Ramos (cell line): ENCODE data around the gene WSCD1.

Source experiments
- in situ Hi-C: fragments of 300-500 bp; cut with MboI; formaldehyde crosslinking; loops from one replicate; pipeline ENCODE4 v1.14.3; 2022; ENCODE audit warnings: low sequenced_read_pairs; ENCODE audit not compliant: unreplicated experiment

Gene WSCD1

DNA sequence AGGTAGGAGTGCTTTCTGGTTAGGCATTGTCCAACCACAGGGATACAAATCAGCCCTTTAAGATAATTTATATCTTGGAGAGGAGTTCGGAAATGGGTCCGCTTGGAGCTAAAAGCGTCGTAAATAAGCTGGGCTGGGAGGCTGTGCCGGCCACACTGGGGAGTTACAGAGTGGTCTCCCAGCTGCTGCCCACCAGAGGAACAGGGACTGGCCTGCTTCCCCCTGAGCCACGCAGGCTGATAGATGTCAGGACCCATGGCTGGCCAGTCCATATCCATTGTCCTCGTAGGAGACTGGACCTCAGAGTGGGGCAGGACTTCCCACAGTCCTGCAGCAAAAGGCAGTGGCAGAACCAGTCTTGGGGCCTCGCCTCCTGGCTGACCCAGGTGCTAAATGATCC is 12.6 kb upstream of the WSCD1 start:
- in situ Hi-C loops, result no loop called here

DNA sequence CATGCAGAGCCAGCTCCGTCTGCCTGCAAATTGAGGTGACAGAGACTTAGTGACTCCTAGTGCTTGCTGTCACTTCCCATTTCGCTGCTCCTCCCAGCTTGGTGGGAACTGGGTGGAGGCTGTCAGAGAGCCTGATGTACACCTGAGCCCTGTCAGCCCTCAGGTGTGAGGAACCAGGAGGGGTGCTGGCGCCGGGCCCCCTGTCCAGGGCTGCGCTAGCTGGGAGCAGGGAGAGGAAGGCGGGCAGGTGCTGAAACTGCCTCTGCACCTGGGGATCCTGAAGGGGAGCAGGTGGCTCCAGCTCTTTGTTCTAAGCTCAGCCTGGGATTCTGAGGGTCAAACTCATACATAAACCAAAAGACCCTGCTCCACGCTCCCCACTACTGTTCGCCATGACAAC is 10.8 kb upstream of the WSCD1 start:
- in situ Hi-C loops, result no loop called here

DNA sequence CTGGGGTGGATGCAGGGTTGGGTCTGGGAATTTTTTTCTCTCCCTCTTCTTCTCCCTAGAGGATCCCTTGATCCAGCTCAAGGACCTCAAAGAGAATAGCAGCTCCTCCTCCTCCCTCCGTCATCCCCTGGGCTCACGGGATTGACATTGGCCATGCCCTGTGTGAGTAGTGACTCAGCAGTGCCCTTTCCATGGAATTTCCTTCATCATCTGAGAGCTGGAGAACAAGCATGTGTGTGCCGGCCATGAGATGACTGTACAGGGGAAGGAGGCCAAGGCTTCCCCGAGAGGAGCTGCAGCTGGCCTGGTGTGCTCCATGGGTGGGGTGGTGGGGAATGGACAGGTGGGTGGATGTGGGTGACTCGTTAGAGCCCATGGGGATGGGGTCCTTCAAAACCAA is 8.9 kb upstream of the WSCD1 start:
- in situ Hi-C loops, result no loop called here

DNA sequence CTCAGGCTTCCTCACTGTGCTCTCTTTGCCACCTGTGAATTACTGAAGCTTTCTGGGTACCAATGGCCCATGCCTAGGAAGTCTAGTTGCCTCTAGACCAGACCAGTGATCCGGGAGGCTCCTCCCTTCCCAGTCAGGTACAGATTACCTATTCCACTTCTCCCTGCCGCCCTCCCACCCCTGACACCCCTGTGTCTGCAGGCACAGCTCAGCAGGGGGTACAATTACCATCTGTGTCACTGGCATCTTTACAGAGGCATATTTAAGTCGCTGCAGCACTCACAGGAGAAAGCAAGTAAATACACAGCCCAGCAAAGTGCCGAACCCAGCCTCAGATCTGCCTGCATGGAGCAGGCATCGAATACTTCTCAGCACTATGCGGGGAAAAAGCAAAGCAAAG is 5.3 kb upstream of the WSCD1 start:
- in situ Hi-C loops, result no loop called here

DNA sequence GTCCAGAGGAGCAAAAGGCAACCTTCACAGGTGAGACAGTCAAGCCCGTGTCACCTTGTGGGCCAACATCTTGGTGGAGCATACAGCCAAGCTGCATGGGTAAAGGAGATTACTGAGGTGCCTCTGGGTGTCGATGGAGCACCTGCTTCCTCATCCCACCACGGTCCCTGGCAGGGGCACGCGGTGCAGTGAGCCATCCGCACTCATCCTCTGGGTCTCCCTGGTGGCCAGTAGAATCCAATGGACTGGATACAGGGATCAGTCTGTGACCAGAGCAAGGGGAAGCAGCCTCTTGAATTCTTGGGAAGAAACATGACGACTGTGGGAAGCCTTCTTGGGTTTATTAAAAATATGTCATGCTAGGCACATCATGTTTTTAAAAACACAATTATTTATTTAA is 4.8 kb upstream of the WSCD1 start:
- in situ Hi-C loops, result no loop called here

DNA sequence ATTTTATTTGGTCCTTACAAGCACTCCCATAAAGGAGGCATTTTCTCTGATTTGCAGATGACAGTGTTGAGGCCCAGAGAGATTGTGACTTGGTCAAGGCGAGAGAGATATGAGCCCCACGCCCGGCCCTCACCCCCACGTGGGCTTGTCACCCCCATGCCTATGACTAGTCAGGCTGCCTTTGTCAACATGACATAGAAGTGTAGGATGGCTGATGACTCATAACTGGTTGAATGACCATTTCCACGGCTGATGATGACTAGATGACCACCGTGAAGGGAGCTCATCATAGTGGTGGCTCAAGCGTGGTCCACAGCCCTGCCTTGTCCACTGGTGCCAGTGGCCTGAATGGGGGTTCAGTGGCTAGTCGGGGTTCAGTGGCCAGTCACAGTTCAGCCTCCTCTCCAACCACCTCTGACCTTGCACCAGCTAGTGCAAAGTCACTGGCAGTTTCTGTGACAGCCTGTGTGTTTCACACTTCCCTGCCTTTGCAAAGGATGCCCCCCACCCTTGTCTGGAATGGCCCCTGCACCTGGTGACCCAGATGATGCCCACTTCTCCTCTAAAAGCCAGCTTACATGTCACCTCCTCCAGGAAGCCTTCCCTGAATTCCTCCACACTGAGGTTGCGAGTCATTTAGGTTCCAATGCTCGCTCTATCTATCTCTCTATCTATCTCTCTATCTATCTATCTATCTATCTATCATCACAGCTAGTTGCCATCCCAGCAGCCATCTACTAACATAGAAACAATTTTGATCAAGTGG is 3.8 kb upstream of the WSCD1 start:
- in situ Hi-C loops, result no loop called here

DNA sequence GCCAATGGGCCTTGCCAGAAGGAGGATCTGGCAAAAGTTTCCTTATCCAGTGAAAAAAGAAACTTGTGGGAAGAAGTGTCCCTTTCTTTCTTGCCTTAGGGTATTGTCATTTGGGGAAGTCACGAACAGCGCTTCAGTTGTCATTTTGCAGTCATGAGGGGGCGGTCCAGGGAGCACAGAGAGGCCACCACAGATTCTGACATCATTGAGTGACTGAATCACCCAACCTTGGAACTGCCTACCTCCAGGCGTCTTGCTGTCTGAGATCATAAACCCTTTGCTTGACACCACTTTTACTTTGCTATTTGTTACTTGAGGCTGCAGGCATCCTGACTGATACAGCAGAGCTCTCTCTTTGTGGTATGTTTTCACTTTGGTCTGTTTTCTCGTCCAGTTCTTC is 3.1 kb upstream of the WSCD1 start:
- in situ Hi-C loops, result no loop called here

DNA sequence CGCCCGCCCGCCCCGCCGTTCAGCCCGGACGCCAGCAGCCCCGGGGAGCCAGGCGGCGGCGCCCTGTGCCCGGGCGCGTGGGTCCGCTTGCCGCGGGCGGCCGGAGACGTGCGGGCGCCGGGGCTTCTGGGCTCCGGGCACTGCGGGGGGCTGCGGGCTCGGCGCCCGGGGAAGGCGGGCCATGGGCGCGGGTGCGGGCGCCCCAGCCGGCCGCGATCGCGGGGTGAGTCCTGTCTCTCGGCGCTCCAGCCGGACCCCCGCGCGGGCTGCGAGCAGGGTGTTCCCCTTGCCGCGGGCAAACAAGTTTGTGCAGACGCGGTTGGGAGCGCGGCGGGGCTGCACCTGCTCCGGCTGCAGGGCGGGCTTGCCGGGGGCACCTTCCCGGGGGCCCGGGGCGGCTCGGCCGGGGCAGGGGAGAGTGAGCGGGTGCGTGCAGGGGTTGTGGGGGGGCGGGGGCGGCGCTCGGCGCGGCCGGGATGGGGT is 292 bp downstream of the WSCD1 start:
- in situ Hi-C loops, result no loop called here

DNA sequence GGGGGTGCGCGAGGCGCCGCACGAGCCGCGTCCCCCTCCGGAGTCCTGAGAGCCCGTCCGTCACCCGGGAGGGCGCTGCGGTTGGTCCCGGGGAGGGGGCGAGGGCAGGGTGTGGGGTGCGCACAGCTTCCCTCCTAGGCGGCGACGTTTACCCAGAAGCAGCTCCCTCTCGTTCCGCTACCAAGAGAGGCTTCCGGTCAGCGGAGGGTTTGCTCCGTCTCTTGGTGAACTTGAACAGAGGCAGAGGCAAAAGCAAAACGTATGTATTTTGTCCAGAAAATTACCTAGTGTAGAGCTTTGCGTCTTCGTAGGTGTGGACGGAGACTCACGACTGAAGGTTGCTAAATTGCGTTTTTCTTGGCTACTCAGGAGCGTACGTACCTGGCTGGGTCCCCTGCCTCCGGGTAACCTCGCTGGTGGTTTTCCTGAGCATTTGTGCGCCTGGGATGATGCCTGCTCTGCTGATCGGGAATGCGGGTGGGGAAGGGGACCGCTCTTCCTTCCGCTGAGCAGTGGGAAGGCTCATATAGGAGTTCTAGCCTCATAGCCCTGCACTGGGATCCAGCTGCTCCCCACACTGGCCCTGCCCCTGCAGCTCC is 833 bp downstream of the WSCD1 start:
- in situ Hi-C loops, result no loop called here

DNA sequence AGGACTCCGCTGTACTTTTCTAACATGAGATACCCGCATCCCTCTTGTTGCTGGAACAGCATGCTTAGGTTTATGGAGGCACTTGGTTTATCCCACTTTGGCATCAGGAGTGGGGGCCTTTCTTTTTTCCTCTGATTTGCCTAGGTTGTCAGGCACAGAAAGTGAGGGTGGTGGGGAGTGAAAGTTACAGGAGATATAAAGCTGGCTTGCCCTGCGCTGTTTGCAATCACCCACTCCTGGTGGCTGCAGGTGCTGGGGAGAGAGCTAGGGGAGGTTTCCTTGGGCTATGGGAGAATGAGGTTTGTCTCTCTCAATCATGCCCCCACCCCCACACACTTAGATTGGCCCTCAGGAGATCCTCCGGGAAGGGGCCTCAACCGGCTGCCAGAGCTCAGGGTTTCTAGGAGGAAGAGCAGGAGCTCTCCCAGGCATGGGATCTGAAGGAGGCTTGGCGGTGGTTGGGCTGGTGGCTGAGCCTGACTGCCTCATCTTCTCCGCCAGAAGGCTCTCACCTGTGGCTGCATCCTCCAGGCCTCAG is 1.4 kb downstream of the WSCD1 start:
- in situ Hi-C loops, result no loop called here

DNA sequence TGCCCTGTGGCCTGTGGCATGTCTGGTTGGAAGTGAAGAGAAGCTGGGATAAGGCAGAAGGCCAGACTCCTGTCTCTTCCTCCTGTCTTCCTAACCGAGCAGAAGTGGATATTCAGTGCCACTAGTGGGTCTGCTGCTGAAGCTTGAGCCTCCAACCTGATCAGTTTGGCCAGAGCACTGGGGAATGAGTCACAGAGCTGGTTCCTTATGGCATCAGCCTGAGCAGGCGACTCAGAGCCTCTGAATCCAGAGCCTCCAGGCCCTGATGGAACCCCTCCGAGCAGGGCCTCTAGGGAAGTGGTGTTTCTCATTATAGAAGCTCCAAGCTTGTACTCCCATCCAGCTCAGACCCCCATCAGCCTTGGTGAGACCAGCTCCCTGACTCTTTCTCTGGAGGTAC is 2.0 kb downstream of the WSCD1 start:
- in situ Hi-C loops, result no loop called here

DNA sequence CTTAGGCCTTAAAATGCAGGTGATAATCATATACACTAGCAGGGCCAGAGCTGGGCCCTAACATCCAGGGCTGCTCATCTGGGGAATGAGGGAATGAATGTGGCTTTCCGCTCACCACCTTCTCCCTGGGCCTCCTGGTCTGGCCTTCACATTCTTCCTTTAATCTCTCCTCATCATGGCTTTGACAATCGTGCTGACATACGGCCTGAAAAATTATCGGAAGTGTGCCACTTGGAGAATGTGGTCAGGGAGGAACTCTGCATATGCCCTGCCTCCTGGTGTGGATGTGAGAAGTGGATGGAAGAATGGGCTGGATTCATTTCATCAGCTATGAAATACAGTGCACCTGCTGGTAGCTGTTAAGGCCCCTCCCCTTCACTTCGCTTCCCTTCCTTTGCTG is 2.4 kb downstream of the WSCD1 start:
- in situ Hi-C loops, result no loop called here

DNA sequence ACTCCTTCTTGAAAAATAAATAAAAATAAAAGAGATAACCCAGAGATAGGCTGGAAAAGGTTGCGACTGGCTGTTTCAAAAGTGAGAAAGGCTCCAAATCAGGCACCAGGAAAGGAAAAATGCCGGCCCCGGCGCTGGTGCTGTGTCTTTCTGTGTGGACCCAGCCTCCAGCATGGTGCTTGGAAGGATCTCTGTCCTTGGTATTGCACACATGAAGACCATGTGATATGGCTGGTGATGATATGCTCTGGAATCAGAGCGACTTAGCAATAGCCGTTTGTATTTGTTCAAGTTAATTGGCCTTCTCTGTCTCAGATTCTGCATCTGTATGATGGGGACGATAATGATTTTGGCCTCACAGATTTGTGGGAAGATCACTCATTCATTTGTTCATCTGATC is 3.4 kb downstream of the WSCD1 start:
- in situ Hi-C loops, result no loop called here

DNA sequence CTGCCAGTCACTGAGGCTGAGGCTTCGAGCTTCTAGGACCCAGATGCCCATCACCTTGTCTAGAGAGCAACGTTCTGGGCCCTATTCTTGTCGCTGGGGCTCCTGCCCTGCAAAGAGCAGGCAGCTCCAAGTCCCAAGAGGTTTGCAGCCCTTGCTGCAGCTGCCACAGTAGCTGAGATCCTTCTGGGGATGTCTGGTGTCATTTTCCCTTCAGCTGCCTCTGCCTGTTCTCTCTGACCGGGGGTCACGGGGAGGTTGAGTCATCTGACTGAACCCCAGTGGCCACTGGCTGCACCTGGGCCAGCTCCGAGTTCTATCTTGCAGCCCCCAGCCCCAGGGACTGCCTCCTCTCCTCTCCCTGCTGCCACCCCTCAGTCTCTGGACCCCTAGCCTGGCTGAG is 4.9 kb downstream of the WSCD1 start:
- in situ Hi-C loops, result no loop called here

DNA sequence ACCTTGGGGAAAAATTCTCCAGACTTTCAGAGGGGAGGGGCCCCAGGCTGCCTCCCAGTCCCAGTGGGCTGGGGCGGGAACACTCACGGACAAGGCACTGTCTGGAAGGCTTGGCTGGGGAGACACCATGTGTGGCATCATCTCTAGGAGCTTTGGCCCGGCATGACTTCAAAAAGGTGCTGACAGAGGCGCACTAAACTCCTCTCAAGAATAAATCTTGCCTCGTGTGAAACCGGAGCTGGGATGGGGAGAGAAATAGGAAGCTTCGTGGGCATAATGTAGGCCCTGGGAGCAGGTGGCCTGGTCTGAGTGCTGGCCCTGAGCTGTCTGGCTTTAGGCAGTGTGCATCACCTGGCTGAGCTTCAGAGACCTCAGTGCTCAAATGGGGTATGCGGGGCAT is 5.7 kb downstream of the WSCD1 start:
- in situ Hi-C loops, result no loop called here

DNA sequence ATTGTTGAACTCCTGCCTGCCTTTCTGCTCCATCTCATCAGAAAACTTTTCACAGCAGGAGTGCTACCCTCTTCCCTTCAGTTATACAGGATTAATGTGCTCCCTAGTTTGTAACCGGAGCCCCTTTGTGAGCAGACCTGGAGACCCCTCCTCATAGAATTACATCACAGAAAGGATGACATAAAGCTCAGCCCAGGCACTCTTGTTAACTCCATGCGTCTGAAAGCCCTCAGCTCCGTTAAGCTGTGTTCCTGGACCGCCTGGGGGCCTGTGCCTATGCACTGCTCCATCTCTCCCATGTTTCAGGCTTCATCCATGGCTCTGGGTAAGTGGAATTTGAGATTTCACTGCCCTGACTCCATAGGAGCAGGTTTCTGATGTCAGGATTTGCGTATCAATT is 7.6 kb downstream of the WSCD1 start:
- in situ Hi-C loops, result no loop called here

DNA sequence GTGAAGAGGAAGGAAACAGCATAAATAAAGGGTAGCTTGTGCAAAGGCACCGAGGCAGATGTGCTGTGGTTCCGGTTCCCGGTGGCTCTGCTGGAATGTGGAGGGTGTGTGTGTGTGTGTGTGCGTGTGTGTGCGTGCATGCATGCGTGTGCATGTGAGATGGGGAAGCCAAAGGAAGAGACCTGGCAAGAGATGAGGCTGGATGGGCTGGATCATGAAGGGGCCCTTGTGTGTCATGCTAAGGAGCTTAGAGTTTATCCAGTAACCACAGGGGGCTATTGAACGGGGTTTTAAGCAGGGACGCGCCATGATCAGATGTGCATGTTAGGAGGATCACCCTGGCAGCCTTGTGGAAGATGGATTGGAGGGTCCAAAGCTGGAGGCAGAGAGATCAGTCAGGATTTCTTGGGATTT is 8.3 kb downstream of the WSCD1 start:
- in situ Hi-C loops, result no loop called here

DNA sequence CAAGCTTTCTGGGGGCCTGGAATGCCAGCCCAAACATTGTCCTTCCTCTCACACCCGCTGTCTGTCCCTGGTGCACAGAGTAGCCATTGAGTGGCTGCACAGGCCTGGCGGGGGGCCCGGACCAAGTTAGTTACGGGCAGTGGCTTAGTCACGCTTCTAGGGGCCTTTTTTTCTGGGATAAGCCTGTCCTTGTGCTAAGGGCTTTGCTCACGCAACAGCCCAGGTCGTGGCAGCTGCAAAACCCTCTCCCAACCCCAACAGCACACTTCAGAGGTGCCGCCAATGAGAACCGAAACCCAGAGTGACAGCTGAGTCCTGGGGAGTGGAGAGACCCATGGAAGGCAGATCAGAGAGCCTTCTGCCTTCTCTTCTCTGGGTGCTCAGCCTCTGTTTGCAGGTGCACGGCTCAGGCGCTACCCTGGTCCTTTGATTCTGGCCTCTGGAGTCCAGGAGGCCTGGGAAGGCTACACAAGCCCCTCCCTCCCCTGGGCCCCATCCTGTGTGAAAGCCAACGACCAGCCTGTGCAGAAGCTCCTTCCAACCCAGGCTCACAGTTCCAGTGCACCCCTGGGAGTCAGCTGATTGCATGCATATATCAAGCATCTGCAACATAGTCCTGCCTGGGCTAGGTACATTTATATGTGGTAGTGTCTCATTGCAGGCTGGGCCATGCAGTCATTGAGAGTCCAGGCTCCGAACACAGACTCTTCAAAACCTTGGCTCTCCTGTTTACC is 9.1 kb downstream of the WSCD1 start:
- in situ Hi-C loops, result no loop called here

DNA sequence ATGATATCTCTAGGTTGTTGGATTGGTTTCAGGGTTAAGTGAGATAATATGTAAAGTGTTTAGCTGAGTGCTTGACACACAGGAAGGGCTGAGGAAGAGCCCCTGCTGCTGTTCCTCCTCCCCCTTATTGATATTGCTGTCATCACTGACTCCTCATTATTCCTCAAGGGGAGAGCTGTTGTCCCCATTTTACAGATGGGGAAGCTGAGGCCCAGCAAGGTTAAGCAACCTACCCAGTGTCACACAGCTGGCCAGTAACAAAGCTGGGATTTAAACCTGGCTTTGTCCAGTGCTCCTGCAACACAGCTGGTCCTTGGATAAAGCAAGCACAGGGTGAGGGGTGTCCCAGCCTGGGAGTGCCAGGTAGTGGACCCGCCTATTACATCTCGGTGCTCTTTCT is 9.8 kb downstream of the WSCD1 start:
- in situ Hi-C loops, result no loop called here

DNA sequence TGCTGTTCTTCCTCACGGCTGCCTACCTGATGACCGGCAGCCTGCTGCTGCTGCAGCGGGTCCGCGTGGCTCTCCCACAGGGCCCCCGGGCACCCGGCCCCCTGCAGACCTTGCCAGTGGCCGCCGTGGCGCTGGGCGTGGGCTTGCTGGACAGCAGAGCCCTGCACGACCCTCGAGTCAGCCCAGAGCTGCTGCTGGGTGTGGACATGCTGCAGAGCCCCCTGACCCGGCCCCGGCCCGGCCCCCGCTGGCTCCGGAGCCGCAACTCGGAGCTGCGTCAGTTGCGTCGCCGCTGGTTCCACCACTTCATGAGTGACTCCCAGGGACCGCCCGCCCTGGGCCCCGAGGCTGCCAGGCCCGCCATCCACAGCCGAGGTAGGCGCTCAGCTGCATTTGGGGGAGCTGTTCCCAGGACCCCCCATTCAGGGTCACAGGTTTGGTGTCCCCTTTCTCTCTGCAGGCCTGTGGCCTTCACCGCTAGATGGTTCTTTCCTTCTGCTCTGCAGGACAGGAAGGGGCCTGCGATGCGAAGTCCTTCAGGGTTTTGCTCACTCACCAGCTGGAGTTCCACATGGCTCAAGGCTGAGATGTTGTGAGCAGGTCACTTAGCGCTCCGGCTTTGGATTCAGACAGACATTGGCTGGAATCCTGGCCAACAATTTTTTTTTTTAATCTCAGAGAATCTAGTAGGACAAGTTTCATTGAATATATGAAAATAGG is 10.7 kb downstream of the WSCD1 start:
- in situ Hi-C loops, result no loop called here

DNA sequence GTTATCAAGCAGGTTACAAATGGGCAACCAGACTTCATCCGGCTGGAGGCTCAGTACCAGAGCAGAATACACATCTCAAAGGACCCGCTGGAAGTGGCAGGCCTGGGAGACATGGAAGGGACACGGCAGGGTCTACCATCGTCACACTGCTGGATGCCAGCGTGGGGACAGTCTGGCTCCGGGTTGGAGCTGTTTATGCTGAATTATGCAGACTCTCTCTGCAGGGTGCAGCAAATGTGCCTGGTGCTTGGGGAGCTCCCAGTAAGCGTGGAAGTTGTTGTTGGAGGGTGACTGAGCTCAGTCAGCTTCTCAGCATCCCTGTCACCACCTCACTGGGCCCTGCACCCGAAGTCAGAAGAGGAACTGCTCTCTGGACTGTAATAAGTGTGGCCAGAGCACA is 12.2 kb downstream of the WSCD1 start:
- in situ Hi-C loops, result no loop called here
